ENCODE measurements around the gene DIDO1.

Gene DIDO1

GRCh38 chr20:62949962-62950361 is 23.7 kb upstream of the DIDO1 start:
- DNase-seq, result no peak

- no peak for DNase-seq
Observed at GRCh38 chr20:62949153-62949821, 23.0 kb upstream of the DIDO1 start.

DNA sequence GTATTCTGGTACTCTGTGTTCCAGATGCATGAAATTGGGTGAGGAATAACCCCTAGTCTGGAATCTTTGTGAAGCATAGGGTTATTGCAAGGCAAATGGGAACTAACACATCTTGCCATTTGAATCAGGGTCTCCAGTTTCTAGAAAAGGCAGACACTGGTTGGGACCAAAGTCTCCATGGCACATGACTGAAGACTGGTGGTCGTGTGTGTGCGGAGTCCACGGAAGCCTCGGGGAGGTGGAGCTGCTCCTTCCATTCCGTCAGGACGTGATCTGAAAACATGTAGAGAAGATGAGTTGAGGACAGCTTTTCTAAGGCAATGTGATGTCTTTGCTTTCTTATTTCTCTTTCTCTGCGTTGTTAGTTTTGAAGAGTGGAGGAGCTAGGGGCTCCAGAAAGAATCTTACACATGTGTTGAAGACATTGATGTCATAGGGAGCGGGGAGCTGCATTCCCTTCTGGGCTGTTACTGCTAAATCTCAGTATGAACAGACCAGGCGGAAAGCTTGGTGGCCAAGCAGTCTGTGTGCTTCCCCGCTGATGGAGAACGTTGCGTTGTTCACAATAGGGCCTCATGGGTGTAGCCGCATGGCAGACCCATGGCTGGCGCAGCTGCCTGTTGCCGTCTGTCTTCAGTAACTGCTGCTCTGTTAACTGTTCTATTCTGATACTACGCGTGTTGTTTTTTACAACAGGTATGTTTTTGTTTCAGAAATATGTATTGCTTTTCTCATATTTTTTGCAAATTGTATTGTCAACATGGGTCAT is 21.4 kb upstream of the DIDO1 start:
- DNase-seq, result no peak

DNA sequence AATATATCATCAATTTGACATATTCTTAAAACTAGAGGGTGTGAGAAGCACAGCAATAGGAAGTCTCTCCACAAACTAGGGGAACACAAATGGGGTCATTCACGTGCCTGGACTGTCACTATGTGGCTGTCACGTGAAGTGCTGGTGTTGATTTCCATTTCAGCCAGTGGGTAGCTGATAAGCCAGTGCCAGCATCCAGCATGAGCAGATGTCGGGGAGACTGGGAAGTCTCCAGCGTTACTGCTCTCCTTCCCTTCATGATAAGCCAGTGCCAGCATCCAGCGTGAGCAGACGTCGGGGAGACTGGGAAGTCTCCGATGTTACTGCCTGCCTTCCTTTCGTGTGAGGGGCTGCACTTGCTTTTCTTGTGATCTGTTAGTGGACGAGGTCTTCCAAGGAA is 20.6 kb upstream of the DIDO1 start:
- no peak for DNase-seq

GRCh38 chr20:62945771-62946339 is 19.6 kb upstream of the DIDO1 start:
- no peak for DNase-seq

- DNase-seq, result no peak
Observed at GRCh38 chr20:62944746-62945145, 18.4 kb upstream of the DIDO1 start.

DNA sequence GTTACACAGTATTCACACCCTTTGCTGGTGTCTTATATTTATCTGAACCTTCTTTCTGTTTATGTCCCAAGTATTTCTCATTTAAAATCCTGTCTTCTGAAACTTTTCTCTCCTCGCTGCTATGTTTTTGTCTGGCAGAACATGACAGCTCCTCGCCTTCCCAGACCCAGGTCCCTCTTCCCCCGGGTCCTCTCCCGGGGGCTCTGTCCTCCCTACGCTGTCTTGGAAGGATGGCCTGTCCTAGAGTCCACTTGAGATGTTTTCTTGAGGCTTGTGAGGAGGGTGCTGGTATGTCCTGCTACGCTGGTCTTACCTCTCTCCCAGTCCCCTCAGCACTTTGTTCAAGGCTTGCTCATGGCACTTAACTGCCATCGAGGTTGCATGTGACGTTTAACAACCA is 17.9 kb upstream of the DIDO1 start:
- no peak for DNase-seq

DNA sequence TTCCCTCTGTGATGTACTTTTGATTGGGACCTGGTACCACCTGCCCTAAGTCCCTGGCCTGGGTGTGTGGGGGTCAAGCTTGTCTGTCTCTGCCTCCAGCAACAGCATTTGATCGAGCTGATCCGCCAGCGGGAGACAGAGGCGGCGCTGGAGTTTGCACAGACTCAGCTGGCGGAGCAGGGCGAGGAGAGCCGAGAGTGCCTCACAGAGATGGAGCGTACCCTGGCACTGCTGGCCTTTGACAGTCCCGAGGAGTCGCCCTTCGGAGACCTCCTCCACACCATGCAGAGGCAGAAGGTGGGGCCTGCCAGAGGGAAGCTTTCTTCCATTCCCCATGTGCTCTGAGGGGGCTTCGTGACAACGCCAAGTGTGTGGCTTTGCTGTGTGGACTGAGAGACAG is 17.1 kb upstream of the DIDO1 start:
- no peak for DNase-seq

GRCh38 chr20:62942456-62942855 is 16.2 kb upstream of the DIDO1 start:
- DNase-seq, result no peak

GRCh38 chr20:62941792-62942191 is 15.5 kb upstream of the DIDO1 start:
- no peak for DNase-seq

DNA sequence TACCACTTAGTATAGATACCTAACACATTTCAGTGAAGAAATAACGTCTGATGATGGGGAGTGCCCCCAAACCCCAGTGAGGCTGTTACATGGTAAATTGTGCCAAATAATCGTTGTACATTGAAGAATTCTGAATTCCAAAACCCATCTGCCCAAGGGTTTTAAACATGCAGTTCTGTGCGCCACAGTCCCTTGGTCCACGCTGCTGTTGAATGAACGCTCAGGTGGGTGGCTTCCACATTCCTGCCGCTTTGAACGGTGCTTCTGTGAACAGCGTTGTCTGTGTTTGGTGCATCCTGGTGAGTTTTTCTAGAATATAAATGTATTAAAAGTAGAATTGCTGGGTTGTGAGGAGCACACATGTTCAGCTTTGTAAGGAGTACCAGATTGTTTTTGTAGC is 14.6 kb upstream of the DIDO1 start:
- DNase-seq, result no peak

GRCh38 chr20:62938105-62938888 is 12.0 kb upstream of the DIDO1 start, which contains the start of gene GID8:
Gene GID8, plus strand, starts transcription at chr20:62938147. Its CDS starts 3,356 bp downstream, at chr20:62941503.
- DNase-seq, result peak; percentile 8

DNA sequence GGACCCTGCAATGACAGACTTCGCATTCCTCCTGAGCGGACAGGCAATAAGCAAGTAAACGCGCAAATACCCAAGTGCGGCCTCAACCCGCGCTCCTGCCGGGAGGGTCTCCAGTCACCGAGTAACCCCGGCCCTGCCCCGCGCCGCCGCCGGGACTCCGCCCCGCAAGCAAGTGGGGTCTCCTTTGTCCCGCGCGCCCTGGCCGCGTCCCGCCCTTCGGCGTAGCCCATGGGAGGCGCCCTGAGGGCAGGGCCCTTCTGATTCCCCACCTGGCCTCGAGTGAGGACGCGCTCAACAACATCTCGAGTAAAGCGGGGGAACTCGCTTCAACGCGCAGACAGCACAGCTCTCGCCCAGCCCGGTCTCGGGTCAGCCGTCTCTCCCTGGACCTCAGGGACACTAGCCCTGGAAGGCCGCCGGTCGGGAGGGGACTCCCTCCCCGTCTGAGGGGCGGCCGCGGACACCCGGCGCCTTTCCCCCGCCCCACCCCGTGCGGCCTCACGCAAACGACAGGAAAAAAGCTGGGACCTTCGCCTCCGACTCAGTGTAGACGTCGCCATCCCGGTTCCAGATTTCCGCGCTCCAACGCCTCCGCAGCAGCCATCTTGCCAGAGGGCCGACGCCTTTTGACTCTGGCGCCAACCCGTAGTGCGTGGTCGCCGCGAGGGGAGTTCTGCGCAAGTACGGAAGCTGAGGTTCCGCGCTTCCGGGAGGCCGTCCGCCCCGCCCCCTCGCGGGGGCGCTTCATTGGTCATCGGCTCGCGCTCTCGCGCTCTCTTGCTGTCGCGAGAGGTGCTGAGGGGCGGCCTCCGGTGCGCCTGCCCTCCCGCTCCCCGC is 11.2 kb upstream of the DIDO1 start:
- peak; percentile 96 for DNase-seq

DNA sequence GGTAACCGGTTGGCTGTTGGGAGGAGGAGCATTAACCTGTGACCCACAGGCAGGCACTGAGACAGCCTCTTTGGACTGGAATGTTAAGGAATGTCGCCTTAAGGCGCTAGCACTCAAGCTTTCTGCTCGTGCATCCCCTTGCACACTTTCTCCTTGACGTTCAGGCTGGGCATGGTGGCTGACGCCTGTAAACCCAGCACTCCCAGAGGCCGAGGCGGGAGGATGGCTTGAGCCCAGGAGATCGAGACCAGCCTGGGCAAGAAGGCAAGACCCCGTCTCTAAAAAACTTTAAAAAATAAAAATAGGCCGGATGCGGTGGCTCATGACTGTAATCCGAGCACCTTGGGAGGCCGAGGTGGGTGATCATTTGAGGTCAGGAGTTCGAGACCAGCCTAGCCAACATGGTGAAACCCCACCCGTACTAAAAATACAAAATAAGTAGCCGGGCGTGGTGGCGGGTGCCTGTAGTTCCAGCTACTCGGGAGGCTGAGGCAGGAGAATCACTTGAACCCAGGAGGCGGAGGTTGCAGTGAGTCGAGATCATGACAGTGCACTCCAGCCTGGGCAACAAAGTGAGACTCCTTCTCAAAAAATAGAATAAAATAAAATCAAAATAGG is 9.8 kb upstream of the DIDO1 start:
- no peak for DNase-seq

- DNase-seq, result no peak
Observed at GRCh38 chr20:62935204-62935967, 9.1 kb upstream of the DIDO1 start.

GRCh38 chr20:62933966-62934365 is 7.7 kb upstream of the DIDO1 start:
- no peak for DNase-seq

- DNase-seq, result no peak
Observed at GRCh38 chr20:62931464-62931863, 5.2 kb upstream of the DIDO1 start.

DNA sequence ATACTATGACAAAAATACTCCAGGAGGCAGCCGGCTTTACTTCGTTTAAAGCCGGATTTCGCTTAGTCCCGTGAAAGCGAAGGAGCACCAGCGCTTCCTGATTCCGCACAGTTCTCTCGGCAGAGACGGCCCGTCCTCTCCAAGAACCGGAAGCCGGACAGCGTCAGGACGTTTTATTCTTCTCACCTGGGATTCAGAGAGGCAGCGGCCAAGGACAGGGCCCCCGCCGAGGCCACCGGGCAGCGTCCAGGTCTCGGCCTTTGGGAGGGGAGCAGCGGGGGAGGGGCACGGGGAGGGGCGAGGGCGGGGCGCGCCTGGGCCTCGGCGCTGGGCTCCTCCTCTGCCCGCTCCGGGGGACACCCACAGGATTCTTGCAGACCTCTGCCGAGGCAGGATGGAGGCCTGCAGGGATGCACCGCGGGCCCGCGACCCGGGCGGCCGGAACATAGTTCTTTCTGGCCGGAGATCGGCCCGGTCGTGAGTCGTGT is 2.8 kb upstream of the DIDO1 start:
- no peak for DNase-seq

DNA sequence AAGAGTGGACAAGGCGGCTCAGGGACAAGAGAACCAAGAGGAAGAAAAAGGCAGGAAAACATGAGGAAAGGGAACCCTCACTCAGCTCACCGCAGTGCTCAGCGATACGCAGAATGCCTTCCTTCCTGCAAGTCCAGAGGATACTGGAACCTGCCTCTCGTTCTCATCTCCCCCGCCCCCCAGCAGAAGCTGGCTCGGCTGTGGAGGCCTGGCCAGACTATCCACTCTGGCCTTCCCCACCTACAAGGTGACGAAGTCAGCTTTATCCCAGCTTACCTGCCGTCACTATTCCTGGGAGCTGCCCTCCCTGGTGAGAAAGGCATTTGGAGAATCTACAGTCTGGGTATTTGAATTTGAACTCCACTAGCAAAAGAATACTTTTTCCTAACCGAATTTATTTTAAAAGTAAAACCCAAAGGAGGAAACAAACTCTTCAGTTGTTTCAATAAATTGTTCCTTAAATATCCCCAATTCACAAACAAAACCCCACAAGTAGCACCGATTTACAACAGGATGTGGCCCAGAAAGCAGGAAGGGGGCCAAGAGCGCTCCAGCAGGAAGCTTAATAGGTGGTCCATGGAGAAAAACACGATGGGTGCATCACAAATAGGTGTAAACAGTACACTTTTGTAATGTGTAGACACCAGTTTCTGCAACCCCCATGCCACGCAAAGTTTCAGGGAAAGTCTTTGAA is 2.1 kb upstream of the DIDO1 start:
- DNase-seq, result no peak

DNA sequence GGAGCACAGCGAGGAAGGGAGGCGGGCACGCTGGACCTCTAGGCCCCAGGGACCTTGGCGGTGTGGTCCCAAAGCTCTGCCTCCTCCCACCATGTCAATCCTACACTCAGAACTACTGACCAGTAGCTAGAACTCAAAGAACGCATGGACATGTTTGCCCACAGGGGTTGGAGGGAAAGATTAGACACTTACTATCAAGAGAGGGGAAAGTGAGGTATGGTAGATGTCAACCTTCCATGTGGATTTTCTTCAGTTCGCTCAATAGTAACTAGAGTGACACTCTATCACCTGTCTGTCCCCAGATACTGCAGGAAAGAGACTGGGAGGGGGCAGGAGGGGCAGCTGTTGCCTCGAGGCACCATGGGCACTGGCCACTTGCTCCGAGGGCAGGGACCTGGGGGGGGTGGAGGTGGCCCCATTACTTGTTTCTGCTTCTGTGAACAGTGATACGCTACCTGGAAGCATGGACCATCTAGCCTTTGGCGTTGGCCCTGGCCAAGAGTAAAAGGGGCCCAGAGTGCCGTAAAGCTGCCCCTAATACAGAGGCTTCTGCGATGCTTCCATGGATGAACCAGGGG is 912 bp upstream of the DIDO1 start:
- DNase-seq, result no peak
